NCI-H460 (cell line): ENCODE data around the gene GP1BB. TPM values are rescaled to one million over a fixed set of nuclear protein-coding genes. Genes with fewer than 3 reads are reported as not detected.
"Not testable (repeated sequence)": the region's sequence is repeated elsewhere in the genome, so short reads cannot be mapped to it uniquely, and the experiment has no call there.

Source experiments
- DNase-seq: peaks from one replicate; pipeline ENCODE4 v3.0.0-alpha.2; 2016; ENCODE audit warnings: low read depth; ENCODE audit errors: extremely low read depth
- polyA plus RNA-seq: library from polyadenylated mRNA; depleted of rRNA; stranded (reverse); fragments of >200 nt; gene quantifications from 2 replicates; pipeline ENCODE4 v1.2.3, GENCODE V29; 2014; cell fraction: nucleus; rRNA removed
- total RNA-seq: library from RNA; depleted of rRNA; stranded (reverse); fragments of >200 nt; shearing (Covaris generic); gene quantifications from 2 replicates; pipeline ENCODE4 v1.2.3, GENCODE V29; 2014; rRNA removed

GP1BB gene
- 3.9 and 4.5 TPM in 2 replicates for total RNA-seq
- polyA plus RNA-seq, result 7.2 and 7.9 TPM in 2 replicates

DNA sequence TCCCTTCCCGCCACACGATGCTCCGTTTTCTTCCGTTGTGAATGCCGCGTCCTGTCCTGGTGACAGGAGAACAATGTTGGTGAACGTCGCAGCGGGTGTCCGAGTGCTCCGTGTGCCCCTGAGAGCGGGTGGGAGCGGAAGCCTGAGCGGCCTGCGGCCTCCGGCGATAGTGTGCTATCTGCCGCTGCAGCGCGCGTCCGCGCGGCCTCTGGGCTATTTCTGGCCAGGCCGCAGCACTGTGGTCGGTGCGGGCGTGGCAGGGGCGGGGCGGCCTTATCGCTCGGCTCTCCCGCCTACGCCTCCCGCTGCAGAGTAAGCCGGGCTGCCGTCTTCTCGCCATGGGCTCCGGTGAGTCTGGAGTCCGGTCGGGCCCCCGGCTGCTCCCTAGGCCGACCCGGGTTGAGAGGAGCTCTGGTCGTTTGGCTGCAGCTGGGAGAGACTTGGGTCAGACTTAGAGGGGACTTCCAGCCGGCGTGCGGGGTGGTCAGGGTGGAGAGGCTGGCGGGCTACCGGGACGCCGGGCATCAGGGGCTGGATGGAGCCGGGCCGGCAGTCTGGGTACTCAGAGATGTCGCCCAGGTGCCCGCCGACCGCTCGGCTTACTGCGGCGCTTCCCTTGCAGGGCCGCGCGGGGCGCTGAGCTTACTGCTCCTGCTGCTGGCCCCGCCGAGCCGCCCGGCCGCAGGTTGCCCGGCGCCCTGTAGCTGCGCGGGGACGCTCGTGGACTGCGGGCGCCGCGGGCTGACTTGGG, at the start of gene GP1BB:
TSS of gene GP1BB (plus strand) at position 308 of the 751 bp plus-strand sequence. CDS start at position 339, 31 bp downstream.
- no peak for DNase-seq

DNA sequence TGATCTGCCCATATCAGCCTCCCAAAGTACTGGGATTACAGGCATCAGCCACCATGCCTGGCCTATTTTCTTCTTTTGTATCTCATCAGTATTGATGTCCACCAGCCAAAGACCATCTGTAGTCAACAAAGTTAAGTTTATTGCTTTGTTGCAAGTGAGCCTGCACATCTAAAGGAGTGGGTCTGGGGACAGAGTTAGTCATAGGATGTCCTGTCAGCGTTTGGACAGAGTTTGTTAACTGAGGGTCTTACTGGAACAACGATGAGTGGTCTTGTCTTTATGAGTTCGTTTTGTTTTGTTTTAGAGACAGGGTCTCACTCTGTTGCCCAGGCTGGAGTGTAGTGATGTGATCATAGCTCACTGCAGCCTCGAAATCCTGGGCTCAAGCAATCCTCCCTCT, 49.7 kb upstream of the GP1BB start:
- no peak for DNase-seq

DNA sequence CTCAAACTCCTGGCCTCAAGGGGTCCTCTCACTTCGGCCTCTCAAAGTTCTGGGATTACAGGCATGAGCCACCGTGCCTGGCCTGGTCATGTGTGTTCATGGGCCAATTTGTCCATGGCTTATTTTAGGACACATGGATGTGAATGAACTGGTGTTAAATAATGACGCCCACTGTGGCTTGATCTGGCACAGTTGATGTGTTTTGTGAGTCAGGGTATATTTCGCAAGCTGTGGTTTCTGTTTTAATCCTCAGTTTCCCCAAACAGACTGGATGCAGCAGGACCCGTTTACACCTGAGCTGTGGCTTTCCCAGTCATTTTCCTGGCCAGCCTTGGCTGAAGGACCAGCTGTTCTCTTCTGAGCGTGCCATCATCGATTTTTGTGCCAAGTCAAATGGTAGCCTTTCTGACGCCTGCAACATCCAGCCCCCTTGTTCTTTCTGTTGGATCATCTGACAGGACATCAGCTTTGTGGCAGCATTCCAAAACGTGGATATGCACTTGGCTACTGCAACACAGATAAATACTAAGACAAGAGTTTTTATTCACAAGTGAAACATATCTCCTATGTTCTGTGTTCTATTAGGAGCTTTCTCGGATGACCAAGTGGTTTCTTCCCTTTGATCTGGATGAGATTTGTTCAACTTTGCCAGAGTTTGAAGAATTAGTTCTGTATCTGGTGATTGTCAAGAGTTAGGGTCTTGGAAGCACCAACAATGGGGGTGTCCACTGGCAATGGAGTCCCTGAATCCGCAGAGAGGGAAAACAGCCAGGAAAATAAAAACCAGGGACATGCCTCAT, 49.0 kb upstream of the GP1BB start:
- DNase-seq, result no peak

DNA sequence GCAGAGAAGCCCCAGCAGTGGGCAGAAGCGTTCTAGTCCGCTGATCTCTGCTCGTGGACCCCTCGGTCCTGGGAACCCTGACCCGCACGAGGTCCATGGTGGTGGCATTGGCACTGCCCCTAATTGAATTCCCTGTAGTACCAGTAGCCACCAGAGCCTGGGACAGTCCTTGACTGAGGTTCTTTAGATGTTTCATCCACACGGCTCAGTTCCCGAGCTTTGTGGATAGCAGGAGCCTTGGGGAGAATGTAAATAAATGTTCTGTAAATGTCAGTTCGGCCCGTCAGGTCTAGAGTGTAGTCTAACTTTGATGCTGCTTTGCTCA, 48.4 kb upstream of the GP1BB start:
- no peak for DNase-seq

DNA sequence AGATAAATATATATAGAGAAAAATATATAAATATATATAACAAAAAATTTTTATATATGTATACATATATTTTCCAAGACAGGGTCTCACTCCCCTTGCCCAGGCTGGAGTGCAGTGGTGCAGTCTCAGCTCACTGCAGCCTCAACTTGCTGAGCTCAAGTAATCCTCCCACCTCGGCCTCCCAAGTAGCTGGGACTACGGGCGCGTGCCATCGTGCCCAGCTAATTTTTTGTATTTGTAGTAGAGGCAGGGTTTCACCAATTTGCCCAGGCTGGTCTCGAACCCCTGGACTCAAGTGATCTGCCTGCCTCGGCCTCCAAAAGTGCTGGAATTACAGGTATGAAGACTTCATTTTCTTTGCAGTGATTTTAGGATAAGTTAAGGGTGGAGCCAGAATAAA, 47.9 kb upstream of the GP1BB start:
- no peak for DNase-seq

DNA sequence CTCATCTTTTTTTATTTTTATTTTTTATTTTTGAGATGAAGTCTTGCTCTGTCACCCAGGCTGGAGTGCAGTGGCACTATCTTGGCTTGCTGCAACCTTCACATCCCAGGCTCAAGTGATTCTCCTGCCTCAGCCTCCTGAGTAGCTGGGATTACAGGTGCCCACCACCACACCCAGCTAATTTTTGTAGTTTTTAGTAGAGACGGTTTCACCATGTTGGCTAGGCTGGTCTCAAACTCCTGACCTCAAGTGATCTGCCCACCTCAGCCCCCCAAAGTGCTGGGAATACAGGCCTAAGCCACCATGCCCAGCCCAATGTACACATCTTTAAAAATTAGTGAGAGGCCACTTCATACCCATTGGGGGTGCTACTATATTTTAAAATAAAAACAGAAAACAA, 46.9 kb upstream of the GP1BB start:
- not testable (repeated sequence) for DNase-seq

DNA sequence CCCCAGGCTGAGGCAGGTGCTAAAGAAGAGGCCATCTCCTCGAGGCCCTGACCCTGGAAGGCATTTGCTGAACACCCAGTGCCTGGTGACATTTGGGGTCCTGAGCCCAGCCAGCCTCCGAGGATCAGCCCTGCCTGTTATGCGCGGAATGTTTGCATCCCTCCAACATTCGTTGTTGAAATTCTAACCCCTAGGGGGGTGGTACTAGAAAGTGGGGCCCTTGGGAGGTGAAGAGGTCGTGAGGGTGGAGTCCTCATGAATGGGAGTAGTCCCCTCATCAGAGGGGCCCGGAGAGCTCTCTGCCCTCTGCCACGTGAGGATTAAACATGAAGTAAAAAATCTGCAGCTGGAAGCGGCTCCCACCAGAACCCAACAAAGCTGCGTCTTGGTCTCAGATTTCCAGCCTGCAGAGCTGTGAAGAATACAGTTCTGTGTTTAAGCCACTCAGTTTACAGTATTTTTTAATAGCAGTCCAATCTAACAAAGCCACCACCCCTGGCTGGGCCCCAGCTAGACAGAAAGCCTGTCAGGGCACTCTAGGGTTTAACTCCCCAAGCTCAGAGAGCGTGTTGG, 44.3 kb upstream of the GP1BB start:
- DNase-seq, result no peak

DNA sequence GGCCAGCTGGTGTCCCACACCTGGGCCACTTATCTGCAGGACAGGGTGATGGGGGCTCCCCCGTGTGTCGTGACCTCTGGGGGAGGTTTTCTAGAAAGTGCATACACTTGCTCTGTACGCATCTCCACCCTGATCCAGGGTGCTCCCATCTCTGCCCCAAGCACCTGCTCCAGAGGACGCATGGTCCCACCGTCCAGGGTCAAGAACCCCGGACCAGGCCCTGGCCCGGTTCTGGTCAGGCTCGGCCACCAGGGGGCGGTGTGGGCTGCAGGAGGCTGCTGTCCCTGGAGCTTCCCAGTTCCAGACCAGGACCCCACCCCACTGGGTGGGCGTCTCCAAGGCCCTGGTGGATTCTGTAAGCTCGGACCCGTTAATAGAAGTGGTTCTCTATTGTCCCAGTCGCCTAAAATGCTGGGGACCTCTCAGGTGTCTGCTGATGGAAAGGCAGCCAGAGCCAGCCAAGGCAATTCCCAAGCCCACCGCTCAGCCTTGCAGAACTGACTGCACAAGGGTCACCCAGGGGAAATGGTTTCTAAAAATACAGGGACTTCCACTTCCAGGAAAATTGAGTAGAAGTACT, 43.7 kb upstream of the GP1BB start:
- DNase-seq, result no peak

DNA sequence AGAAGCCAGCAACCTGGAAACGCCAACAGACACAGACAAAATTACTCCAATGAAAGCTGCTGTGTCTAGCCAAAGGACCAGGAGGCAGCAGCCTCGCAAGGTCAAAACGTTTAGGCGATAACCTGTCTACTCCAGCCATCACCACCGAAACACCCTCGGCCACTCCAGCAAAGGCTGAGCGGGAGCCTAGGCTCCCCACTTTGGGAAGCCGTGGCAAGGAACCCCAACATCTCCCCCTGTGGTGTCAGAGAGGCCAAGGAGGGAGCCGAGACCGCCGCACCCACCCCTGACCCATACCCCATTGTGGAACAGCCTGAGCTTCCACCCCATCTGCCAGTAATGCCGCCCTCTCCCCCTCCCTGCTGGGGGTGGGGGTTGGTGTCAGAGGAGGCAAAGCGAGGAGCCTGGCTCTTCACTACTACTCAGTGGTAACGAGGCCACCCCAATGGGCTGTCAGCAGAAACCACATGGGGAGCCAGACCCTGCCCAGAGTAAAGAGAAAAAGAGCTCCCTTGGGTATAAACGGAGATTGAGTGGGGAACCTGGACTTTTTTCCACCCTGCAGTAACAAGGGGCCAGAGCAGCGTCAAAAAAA, 43.0 kb upstream of the GP1BB start:
- DNase-seq, result no peak

DNA sequence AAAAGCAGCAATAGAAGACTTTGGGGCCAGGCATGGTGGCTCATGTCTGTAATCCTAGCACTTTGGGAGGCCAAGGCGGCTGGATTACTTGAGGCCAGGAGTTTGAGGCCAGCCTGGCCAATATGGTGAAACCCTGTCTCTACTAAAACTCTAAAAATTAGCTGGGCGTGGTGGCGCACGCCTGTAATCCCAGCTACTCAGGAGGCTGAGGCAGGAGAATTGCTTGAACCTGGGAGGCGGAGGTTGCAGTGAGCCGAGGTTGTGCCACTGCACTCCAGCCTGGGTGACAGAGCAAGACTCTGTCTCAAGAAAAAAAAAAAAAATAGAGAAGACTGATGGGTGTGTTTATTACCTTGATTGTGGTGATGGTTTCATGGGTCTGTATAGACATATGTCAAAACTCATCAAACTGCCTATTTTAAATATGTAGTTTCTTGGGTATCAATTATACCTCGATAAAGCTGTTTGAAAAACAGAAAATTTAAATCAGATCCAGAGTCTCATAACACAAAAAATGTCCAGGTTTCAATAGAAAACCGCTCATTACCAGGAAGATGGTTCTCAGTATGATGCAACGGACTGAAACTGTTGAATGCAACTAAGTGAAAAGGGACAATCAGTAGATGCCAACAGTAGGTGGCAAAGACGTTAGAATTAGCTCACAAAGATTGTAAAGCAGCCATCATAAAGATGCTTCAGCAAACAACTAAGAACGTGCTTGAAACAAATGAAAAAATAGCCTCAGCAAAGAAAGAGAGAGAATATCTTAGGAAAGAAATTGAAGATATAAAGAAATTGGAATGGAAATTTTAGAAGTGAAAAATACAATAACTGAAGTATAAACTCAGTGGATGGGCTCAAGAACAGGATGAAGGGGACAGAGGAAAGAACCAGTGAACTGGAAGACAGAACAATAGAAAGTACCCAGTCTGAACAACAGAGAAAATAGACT, 42.2 kb upstream of the GP1BB start:
- DNase-seq, result no peak

DNA sequence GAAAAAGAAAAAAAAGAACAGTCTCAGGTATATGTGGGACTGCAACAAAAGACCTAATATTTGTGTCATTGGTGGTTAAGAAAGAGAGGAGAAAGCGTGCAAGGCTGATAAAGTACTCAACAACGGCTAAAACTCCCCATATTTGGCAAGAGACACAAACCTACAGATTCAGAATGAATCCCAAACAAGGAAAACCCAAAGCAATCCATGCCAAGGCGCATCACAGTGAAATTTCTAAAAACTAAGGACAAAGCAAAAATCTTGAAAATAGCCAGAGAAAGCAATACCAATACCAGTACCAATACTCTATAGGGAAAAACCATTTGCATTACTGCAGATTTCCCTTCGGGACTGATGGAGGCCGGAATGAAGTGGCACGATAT, 41.5 kb upstream of the GP1BB start:
- DNase-seq, result no peak

DNA sequence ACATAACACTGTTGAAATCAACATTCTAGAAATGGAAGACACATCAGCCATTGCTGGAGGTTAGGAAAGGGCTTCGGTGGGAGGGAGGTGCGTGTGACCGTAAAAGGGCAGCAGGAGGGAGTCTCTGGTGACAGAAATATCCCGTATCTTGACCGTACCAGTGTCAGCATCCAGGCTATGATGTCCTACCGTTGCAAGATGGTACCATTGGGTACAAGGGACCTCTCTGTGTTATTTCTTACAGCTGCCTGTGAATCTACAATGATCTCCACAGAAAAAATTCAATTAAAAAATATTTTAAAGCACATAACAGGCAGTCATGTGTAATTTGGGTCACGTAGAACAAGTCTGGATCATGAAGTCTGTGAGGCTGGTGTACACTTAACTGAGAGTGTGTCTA, 36.4 kb upstream of the GP1BB start:
- no peak for DNase-seq

DNA sequence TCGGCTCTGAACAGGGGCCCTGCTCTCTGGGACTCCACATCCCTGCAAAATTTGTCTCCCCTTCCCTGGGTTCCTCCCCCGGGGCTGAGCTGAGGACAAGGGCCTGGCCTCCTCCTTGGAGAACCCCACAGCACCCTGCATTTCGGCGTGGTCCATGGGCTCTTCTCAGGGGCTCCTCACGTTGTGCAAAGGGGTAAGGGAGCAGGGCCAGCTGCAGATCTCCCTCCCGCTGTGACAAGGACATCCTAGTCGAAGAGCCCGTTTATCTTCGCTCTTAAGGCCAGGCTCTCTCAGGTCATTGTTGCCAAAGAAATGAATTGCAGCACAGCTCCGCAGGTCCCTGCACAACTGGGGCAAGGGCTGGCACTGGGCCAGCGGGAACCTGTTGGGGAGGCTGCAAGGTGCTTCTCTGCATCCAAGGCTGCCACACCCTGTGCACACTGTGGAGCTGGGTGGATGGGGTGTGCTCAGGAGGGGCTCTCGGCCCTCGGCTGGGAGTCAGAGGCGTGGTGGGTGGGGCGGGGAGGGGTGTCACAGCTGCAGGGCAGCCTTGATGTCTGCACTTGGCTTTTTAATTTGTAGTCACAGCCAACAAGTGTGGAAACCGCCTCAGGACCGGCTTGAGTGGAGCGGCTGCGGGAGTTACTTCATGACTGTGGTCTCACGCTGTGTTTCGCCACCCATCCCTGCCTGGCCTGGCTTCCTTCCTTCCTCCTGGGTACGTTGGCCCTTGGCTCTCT, 35.6 kb upstream of the GP1BB start:
- DNase-seq, result no peak

DNA sequence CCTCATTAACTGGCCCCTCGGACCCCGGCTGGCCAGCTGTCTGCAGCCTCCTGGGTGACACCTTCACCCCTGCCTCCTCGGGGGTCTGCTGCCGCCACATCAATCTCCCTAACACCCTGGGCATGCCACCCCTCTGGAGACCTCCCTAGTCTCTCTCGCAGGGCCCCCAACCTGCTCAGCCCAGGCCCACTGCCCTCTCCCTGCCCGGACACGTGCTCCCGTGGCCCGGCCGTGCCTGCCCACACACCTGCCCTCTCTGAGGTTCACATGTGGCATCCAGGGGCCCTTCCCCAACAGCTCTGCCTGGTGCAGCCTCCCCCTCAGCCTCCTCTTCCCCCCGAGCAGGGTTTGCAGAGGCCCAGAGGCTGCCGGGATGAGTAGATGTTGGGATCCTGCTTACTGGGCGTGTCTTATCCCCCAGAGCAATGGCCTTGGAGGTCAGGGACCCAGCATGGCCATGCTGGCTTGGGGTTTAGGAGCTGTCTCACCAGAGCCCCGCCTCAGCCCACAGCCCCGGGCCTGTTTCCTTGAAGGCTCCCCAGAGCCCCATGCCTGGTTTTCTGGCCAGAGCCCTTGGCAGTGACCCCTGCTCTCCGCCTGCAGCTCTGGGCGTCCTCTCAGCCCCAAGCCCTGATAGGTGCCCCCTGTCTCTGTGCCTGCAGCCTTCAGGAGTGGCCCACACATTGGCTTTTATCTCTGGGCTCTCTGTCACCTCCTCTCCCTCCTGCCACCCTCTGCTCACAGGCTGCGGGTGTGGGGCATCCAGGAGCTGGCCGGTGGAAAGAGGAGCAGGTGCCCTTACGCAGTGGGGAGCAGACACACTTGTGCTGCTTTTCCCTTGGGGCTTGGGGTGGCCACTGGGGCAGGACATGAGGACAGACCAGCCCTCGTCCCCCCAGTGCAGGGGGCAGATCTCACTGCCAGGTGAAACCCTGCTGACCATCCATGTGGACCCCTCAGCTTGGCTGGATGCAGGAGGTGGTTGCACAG, 34.7 kb upstream of the GP1BB start:
- no peak for DNase-seq

DNA sequence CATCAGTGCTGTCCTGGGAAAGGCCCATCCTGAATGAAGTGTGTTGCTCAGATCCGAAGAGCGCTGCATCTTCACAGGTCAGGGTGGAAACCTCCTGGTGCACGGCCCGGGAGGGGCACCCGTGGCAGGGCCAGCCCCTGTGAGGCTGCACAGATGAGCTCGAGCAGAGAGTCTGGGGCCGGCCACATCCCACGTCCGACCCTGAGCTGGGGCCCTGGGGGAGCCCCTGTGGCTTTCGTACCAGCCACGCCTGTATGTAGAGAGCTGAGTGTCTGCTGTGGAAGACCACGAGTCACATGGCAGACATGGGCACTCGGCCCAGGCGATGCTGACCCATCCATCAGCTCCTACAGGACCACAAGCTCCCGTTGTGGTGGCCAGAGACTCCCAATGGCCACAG, 33.9 kb upstream of the GP1BB start:
- DNase-seq, result no peak

DNA sequence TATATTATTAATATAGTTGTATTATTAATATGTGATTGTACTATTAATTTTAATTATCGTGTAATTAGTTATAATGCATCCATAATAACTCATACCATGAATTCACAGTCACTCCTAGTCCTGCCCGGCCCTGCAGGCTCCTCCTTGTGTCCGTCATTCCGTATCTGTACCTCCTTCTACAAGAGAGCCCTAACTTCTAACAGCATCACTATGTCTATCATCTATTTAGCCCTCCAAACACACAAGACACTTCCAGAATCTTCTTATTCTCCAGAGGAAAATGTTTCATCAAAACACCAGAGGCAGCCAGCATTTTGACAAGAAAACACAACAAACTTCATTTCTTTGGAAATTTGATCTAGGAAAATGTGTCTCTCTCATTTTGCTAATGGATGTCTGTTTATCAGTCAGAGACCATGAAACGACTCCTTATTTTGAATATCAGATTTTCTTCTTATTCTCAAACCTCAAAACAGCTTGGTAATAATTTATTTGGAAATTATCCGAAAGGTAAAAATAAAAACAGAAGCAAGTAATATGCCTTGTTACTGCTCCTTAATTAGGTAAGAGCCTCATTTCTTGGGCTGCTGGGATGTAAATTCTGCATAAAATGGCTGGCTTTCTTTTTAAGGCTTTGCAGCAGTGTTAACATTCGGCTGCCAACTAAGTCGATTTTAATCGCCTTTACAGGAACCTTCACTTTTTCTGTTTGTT, 32.2 kb upstream of the GP1BB start:
- no peak for DNase-seq

DNA sequence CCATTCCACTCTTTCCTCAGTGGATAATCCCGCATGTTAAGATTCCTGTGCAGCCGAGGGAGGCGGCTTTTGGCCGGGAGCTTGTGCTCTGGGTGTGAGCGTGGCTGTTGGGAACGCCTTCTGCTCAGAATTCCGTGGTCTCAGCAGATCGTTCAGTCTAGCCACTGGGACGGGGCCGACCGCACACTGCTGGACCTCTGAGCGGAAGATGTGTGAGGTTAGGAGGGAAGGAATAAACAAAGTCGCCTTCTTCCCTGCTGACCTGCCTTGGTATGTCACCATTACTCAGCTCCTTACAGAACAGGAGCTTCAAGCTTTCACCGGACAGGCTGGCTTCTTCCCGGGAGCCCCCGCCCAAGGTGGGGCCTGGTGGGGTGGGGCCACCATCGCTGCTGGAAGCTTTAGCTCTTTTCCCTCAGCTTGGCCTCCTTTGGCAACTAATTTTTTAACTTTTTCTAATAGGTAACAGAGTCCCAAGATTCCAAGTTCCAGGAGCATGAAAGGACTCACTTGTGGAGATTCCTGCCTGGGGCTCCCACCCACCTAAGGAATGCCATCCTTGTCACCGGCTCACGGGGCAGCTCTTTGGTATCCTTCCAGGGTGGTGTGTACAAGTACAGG, 31.5 kb upstream of the GP1BB start:
- peak; percentile 65 for DNase-seq
